LNCAP (cell line): ENCODE results near the gene FOXP2.

Source experiments
- CTCF ChIP-seq: fragments of 450-650 bp; IDR thresholded peaks from 2 replicates; pipeline ENCODE4 v1.5.1; 2017; ENCODE audit warnings: mild to moderate bottlenecking

The FOXP2 gene

GRCh38 chr7:114630201-114630990, 215.8 kb downstream of the FOXP2 start:
- TF ChIP-seq CTCF: no peak

- TF ChIP-seq CTCF: no peak
Observed at GRCh38 chr7:114631249-114631822, 216.7 kb downstream of the FOXP2 start.

GRCh38 chr7:114639451-114639850, 224.8 kb downstream of the FOXP2 start:
- TF ChIP-seq CTCF: no peak

- no peak for TF ChIP-seq CTCF
Observed at GRCh38 chr7:114644455-114644854, 229.8 kb downstream of the FOXP2 start.

GRCh38 chr7:114645451-114645850, 230.8 kb downstream of the FOXP2 start:
- TF ChIP-seq CTCF: no peak

GRCh38 chr7:114647518-114647917, 232.9 kb downstream of the FOXP2 start:
- TF ChIP-seq CTCF: no peak

GRCh38 chr7:114648117-114648516, 233.5 kb downstream of the FOXP2 start:
- no peak for TF ChIP-seq CTCF
